C4-2B (cell line): Measurements from ENCODE around the gene TMEM30A.

Experiments used
- CTCF ChIP-seq: fragments of 450-650 bp; conservative IDR thresholded peaks from 2 replicates; pipeline ENCODE4 v1.5.1; 2017; ENCODE audit warnings: mild to moderate bottlenecking
- ZFX ChIP-seq: fragments of 450-650 bp; IDR thresholded peaks from 2 replicates; pipeline ENCODE4 v1.6.1; 2017

DNA sequence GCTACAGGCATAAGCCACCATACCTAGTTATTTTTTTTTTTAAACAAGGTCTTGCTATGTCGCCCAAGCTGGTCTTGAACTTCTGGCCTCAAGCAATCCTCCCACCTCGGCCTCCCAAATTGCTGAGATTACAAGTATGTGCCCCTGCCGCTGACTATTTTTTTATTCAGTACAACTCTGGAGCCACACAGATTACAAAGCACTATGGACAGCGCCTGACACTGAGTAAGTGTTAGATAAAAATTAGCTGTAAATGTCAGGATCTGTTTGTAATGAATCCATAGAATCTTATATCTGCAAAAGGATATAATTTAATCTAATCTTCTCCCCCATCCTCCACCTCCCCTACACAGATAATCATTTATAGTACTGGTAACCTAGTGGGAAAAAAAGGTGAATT, 63.5 kb downstream of the TMEM30A start:
- TF ChIP-seq CTCF (no peak), ZFX (no peak)
